GM19025 (cell line): ENCODE measurements around the gene BLTP2.
"Not testable (repeated sequence)": the region's sequence is repeated elsewhere in the genome, so short reads cannot be mapped to it uniquely, and the experiment has no call there.

Experiments used
- ATAC-seq: cut with Tn5 transposase; IDR thresholded peaks from one replicate; pipeline ENCODE4 v1.9.1; 2021; ENCODE audit warnings: mild to moderate bottlenecking, low read depth, moderate library complexity; ENCODE audit not compliant: unreplicated experiment

Gene BLTP2

GRCh38 chr17:28648698-28649097, 3.7 kb upstream of the BLTP2 start:
- ATAC-seq: no peak

GRCh38 chr17:28646039-28646754, 1.2 kb upstream of the BLTP2 start:
- no peak for ATAC-seq

- no peak for ATAC-seq
These were observed 600 bp upstream of the BLTP2 start for GRCh38 chr17:28645576-28645939.

- no peak for ATAC-seq
These were observed 773 bp downstream of the BLTP2 start for GRCh38 chr17:28643983-28644786.

GRCh38 chr17:28641579-28641978, 3.4 kb downstream of the BLTP2 start:
- ATAC-seq: no peak

- no peak for ATAC-seq
These were observed 9.5 kb downstream of the BLTP2 start for GRCh38 chr17:28635506-28635905.

GRCh38 chr17:28634206-28634865, 10.6 kb downstream of the BLTP2 start:
- ATAC-seq: no peak

GRCh38 chr17:28626818-28627217, 18.1 kb downstream of the BLTP2 start:
- ATAC-seq: no peak

- ATAC-seq: no peak
These were observed 20.8 kb downstream of the BLTP2 start for GRCh38 chr17:28624148-28624547.

- ATAC-seq: no peak
These were observed 21.3 kb downstream of the BLTP2 start for GRCh38 chr17:28623696-28624095.

- ATAC-seq: no peak
These were observed 22.8 kb downstream of the BLTP2 start for GRCh38 chr17:28622186-28622585.

GRCh38 chr17:28620010-28620409, 24.9 kb downstream of the BLTP2 start:
- ATAC-seq: no peak

- no peak for ATAC-seq
These were observed 26.5 kb downstream of the BLTP2 start for GRCh38 chr17:28618464-28618863.

- ATAC-seq: no peak
These were observed 28.7 kb downstream of the BLTP2 start for GRCh38 chr17:28616281-28616680.

- no peak for ATAC-seq
These were observed 29.6 kb downstream of the BLTP2 start for GRCh38 chr17:28615260-28615940.

GRCh38 chr17:28613931-28614381, 31.0 kb downstream of the BLTP2 start, which contains the start of gene RSKR:
TSS of gene RSKR (minus strand) at chr17:28614185. CDS start at chr17:28614161, 24 bp downstream.
- ATAC-seq: no peak

GRCh38 chr17:28612936-28613872, 31.8 kb downstream of the BLTP2 start:
- ATAC-seq: no peak

GRCh38 chr17:28612531-28612930, 32.4 kb downstream of the BLTP2 start:
- no peak for ATAC-seq

GRCh38 chr17:28610376-28610775, 34.6 kb downstream of the BLTP2 start:
- ATAC-seq: no peak

- ATAC-seq: not testable (repeated sequence)
These were observed 40.9 kb downstream of the BLTP2 start for GRCh38 chr17:28604031-28604430.
